Esophagus muscularis mucosa (tissue), 3 donors: Measurements from ENCODE around the gene LDLRAD2.

Experiments used
- CTCF ChIP-seq, 3 experiments: fragments of 200-600 bp in 2 of 3; fragments of 450-650 bp in 1 of 3; sonication (generic) in 2 of 3; IDR thresholded peaks; one replicate each; pipeline ENCODE4 v1.5.1; 2017 to 2019; ENCODE audit warnings: antibody characterized with exemption in 3 of 3, mild to moderate bottlenecking in 2 of 3, moderate library complexity in 1 of 3
- POLR2AphosphoS5 ChIP-seq, 2 donors: sonication (generic); formaldehyde crosslinking; IDR thresholded peaks; one replicate each; pipeline ENCODE4 v1.6.1; 2017; ENCODE audit warnings: antibody characterized with exemption in 2 of 2

DNA sequence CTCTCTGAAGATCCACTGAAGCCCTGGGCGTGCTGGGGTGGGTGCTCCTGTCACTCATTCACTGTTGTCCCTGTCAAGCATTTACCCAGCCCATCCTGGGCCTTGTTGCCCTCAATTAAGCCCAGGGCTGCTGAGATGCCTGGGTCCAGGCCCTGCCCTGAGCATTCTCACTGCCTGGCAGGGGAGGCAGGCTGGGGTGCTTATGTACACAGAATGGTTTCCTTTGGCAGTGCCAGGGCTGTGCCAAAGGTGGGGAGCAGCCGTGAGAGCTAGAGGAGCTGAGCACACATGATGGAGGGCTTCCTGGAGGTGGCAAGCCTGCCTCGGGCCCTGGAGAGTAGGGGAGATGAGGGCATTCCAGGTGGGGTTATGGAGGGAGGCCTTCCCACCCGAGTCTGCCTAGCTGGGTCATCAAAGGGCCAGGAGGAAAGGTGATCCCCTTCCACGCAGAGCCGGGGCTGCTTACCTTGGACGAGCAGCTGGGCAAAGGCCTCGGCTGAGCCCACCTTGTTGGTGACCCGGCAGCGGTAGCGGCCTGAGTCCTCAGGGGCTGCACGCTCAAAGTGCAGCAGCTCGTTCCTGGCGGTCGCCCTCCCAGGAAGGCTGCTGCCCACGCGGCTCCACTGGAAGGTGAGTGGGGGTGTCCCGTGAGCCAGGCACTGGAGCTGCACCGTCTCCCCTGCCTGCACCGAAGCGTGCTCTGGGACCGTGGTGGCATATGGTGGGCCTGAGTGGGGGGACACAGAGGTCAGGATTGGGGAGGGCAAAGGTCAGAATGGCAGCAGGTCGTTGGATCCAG is 26.5 kb downstream of the LDLRAD2 start:
- TF ChIP-seq CTCF (IDR thresholded peaks at IDR 0.05), result no peak
- TF ChIP-seq POLR2AphosphoS5 (IDR thresholded peaks at IDR 0.05), result peak in 1 of 2 donors; percentile 23
